Colonic mucosa (tissue), 4 donors: ENCODE results near the gene CISD3. TPM values are rescaled to one million over a fixed set of nuclear protein-coding genes. Genes with fewer than 3 reads are reported as not detected.

Experiments used
- DNase-seq: peaks from one replicate; pipeline ENCODE4 v3.0.0-alpha.2; 2020
- H3K27ac ChIP-seq: fragments of 200-600 bp; one replicate; pipeline ENCODE4 v1.8.0; 2021
- H3K27me3 ChIP-seq: fragments of 200-600 bp; one replicate; pipeline ENCODE4 v1.8.0; 2021
- H3K36me3 ChIP-seq: fragments of 200-600 bp; one replicate; pipeline ENCODE4 v1.8.0; 2021
- H3K4me1 ChIP-seq: fragments of 200-600 bp; one replicate; pipeline ENCODE4 v1.8.0; 2021; ENCODE audit warnings: mild to moderate bottlenecking
- H3K4me3 ChIP-seq: fragments of 200-600 bp; one replicate; pipeline ENCODE4 v1.8.0; 2021
- H3K9ac ChIP-seq, 2 donors: one replicate each; pipeline ENCODE4 v1.7.0; 2013; ENCODE audit warnings: control low read depth in 2 of 2, low read depth in 2 of 2, low read length in 2 of 2
- H3K9me3 ChIP-seq: fragments of 200-600 bp; one replicate; pipeline ENCODE4 v1.8.0; 2021
- CTCF ChIP-seq: fragments of 200-600 bp; IDR thresholded peaks from one replicate; pipeline ENCODE4 v1.8.0; 2022; ENCODE audit warnings: antibody characterized with exemption, mild to moderate bottlenecking
- intact Hi-C: fragments of 100-400 bp; cut with DNase I; formaldehyde crosslinking; loops from one replicate; pipeline ENCODE4 v1.14.1; 2022
- microRNA-seq: library from miRNA; unstranded; fragments of <30 nt; microRNA quantifications from one replicate; pipeline ENCODE4, GENCODE V29; 2019
- total RNA-seq, 2 donors: library from RNA; stranded (reverse); fragmentation: NEBNext Ultra II Directional in 1 of 2; extraction: Animal tissue kit (Norgen Biotek cat#: 25700) in 1 of 2; gene quantifications; one replicate each; pipeline ENCODE4 v1.2.1, GENCODE V29; 2021
- donor health status: healthy.
- donor health status: DM: no; HTN: no; CAD: no.
- donor health status: DM: no; HTN: no; CAD: no.

The CISD3 gene
- total RNA-seq, 2 donors from 2014 or later: 82.2 to 152 TPM

GRCh38 chr17:38768417-38768816 is 38.3 kb downstream of the CISD3 start:
- H3K4me1 ChIP-seq: no peaks in the 10 kb centered on the region
- no peaks in the 10 kb centered on the region for H3K27me3 ChIP-seq
- DNase-seq: no peak
- no peaks in the 10 kb centered on the region for H3K9me3 ChIP-seq
- no peak for TF ChIP-seq CTCF
- H3K27ac ChIP-seq: no peak overlapping the region
- intact Hi-C loops: no loop called here
- H3K36me3 ChIP-seq: peaks cover 11% of the 10 kb centered on the region
- no peak overlapping the region for H3K9ac ChIP-seq
- no peak overlapping the region for H3K4me3 ChIP-seq

GRCh38 chr17:38773258-38773657 is 43.1 kb downstream of the CISD3 start:
- H3K4me3 ChIP-seq: no peak overlapping the region
- peaks cover 14% of the 10 kb centered on the region for H3K36me3 ChIP-seq
- no peaks in the 10 kb centered on the region for H3K4me1 ChIP-seq
- no peak for TF ChIP-seq CTCF
- no peak for DNase-seq
- H3K9ac ChIP-seq: no peak overlapping the region
- intact Hi-C loops: no loop called here
- H3K27me3 ChIP-seq: no peaks in the 10 kb centered on the region
- H3K27ac ChIP-seq: no peak overlapping the region
- H3K9me3 ChIP-seq: no peaks in the 10 kb centered on the region

- H3K4me3 ChIP-seq: no peak overlapping the region
- peaks cover 15% of the 10 kb centered on the region for H3K36me3 ChIP-seq
- no peaks in the 10 kb centered on the region for H3K27me3 ChIP-seq
- no peak for DNase-seq
- intact Hi-C loops: no loop called here
- TF ChIP-seq CTCF: no peak
- H3K9me3 ChIP-seq: no peaks in the 10 kb centered on the region
- H3K4me1 ChIP-seq: no peaks in the 10 kb centered on the region
- no peak overlapping the region for H3K9ac ChIP-seq
- no peak overlapping the region for H3K27ac ChIP-seq
Observed at GRCh38 chr17:38777641-38778250, 47.6 kb downstream of the CISD3 start.

GRCh38 chr17:38779965-38780752 is 50.0 kb downstream of the CISD3 start:
- Histone ChIP-seq H3K27me3 (no peaks in the 10 kb centered on the region), H3K27ac (no peak overlapping the region), H3K4me3 (no peak overlapping the region), H3K9ac (no peak overlapping the region), H3K36me3 (peaks cover 15% of the 10 kb centered on the region), H3K4me1 (no peaks in the 10 kb centered on the region), H3K9me3 (no peaks in the 10 kb centered on the region)
- TF ChIP-seq CTCF: no peak
- intact Hi-C loops: no loop called here
- DNase-seq: no peak

- Histone ChIP-seq H3K27ac (no peak overlapping the region), H3K4me3 (no peak overlapping the region), H3K27me3 (no peaks in the 10 kb centered on the region), H3K36me3 (peaks cover 22% of the 10 kb centered on the region), H3K4me1 (no peaks in the 10 kb centered on the region), H3K9ac (no peak overlapping the region), H3K9me3 (no peaks in the 10 kb centered on the region)
- intact Hi-C loops: no loop called here
- no peak for DNase-seq
- no peak for TF ChIP-seq CTCF
Observed at GRCh38 chr17:38783227-38783626, 53.1 kb downstream of the CISD3 start.

Small RNAs within 50 kb of the gene (microRNA-seq; reads per million reads assigned to microRNA genes)
- gene MIR4726 (1.7 reads per million), gene MIR4734 (not detected)

Other genes with a start within 250 kb of the CISD3 start
- gene SRCIN1, start 124.4 kb upstream of the CISD3 start, total RNA-seq: 1 to 10 TPM; 1.1 to 4.2 TPM
- gene EPOP, start 55.4 kb upstream of the CISD3 start, total RNA-seq: 1 to 10 TPM; 1.1 to 1.8 TPM
- gene MLLT6, start 25.1 kb upstream of the CISD3 start, total RNA-seq: 100 to 1,000 TPM in 1 of 2 donors, 10 to 100 TPM in 1; 74.1 to 109 TPM
- 10 to 100 TPM; 27.2 to 45.5 TPM for gene PCGF2, start 18.0 kb downstream of the CISD3 start, total RNA-seq
- 100 to 1,000 TPM; 160 to 253 TPM for gene PSMB3, start 22.4 kb downstream of the CISD3 start, total RNA-seq
- gene PIP4K2B, start 69.2 kb downstream of the CISD3 start, total RNA-seq: 10 to 100 TPM; 16.8 to 19.6 TPM
- 10 to 100 TPM; 18.7 TPM for gene CWC25, start 95.0 kb downstream of the CISD3 start, total RNA-seq
- gene RPL23, start 123.4 kb downstream of the CISD3 start, total RNA-seq: 100 to 1,000 TPM; 845 to 956 TPM
- 100 to 1,000 TPM; 297 to 330 TPM for gene LASP1, start 139.7 kb downstream of the CISD3 start, total RNA-seq
- not detected for gene FBXO47, start 237.1 kb downstream of the CISD3 start, total RNA-seq